ENCODE data around the gene NHLRC4.

DNA sequence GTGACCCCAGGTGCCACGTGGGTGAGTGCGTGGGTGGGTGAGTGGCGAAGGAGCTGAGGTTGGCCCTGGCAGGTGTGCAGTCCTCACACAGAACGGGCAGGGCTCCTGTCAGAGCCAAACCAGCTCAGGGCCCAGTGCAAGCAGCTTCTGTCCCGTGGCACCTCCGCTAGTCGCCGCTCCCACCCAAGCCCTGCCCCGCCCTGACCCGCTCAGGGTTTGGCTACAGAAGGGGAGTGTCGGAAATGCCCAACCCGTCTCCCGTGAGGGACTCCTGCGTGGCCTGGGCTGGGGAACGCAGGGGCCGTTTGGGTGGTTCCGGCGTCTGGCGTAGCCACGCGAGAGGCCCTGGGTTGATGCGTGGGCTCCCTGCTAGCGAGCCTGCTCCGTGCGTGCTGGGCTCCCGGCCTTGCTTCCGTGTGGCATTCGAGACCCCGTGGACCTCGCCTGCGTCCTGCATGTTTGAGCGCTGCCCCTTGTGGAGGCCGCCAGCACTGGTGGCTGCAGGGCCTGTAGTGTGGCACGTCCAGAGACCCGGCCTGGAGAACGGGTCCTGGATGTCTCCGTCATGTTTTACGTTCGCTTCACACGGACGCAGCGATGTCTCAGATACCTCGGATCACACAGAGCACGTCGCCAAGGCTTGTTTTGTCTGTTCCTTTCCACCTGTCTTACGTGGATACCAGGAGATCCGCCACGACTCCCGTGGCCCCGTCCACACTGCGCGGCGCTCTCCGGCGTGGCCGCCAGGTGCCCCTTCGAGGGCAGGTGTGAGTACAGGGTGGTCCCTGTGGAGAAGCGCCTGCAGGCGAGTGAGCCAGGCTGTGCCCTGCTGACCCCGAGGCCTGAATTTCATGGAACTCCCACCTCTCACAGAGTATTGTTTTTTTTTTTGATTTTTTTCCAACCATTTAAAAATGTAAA is 29.1 kb upstream of the NHLRC4 start:
- TF ChIP-seq CTCF (IDR thresholded peaks at IDR 0.05) = no peak
- TF ChIP-seq POLR2A (IDR thresholded peaks at IDR 0.05) = no peak

Measured in lower leg skin (tissue), 3 donors.